IMR-90 (cell line): ENCODE measurements around the gene MICAL2. TPM values are rescaled to one million over a fixed set of nuclear protein-coding genes. Genes with fewer than 3 reads are reported as not detected.

ENCODE experiments used
- ATAC-seq: fragments of 200-7000 bp; cut with Tn5 transposase; 2 replicates; pipeline ENCODE4 v1.9.1; 2020; ENCODE audit warnings: low read depth, mild to moderate bottlenecking, moderate library complexity
- BruUV-seq: library from RNA; stranded (reverse); fragments of 400-500 nt; replicated peaks from 2 replicates; lab custom pipeline; 2021; lab: Mats Ljungman, UMichigan
- CTCF ChIA-PET: fragments of 300-600 bp; formaldehyde crosslinking; extraction: SDS; loops from one replicate; lab custom pipeline; 2021; ENCODE audit warnings: antibody characterized with exemption; lab: Yijun Ruan, JAX
- POLR2A ChIA-PET: fragments of 300-600 bp; sonication (Branson Sonifier 250); formaldehyde crosslinking; loops from one replicate; lab custom pipeline; 2022; ENCODE audit warnings: antibody characterized with exemption; ENCODE audit not compliant: unreplicated experiment; lab: Charles Lee
- DNase-seq: peaks from one replicate; pipeline ENCODE4 v3.0.0; 2013
- H2AFZ ChIP-seq: replicated peaks from 2 replicates; pipeline ENCODE3; 2013; ENCODE audit warnings: low read length, mild to moderate bottlenecking; ENCODE audit not compliant: poor library complexity
- H2AK5ac ChIP-seq: 2 replicates; pipeline ENCODE4 v1.6.1; 2013; ENCODE audit warnings: low read depth, low read length, inconsistent platforms
- H2AK9ac ChIP-seq: replicated peaks from 2 replicates; pipeline ENCODE3; 2013; ENCODE audit warnings: mild to moderate bottlenecking, low read depth, low read length, moderate library complexity; ENCODE audit not compliant: poor library complexity
- H2BK120ac ChIP-seq: 2 replicates; pipeline ENCODE4 v1.6.1; 2013; ENCODE audit warnings: low read depth, low read length, inconsistent platforms
- H2BK15ac ChIP-seq: 3 replicates; pipeline ENCODE4 v1.6.1; 2013; ENCODE audit warnings: low read depth, low read length, inconsistent platforms
- H2BK20ac ChIP-seq: 2 replicates; pipeline ENCODE4 v1.6.1; 2013; ENCODE audit warnings: low read depth, mild to moderate bottlenecking, inconsistent platforms, low read length, moderate library complexity
- H2BK5ac ChIP-seq: 2 replicates; pipeline ENCODE4 v1.6.1; 2013; ENCODE audit warnings: mild to moderate bottlenecking, low read depth, low read length, inconsistent platforms; ENCODE audit not compliant: poor library complexity, severe bottlenecking
- H3K14ac ChIP-seq: replicated peaks from 2 replicates; pipeline ENCODE4 v1.6.1; 2013; ENCODE audit warnings: low read depth, low read length, inconsistent platforms
- H3K18ac ChIP-seq: 2 replicates; pipeline ENCODE4 v1.6.1; 2013; ENCODE audit warnings: low read depth, low read length, control low read depth
- H3K23ac ChIP-seq: 2 replicates; pipeline ENCODE4 v1.6.1; 2013; ENCODE audit warnings: low read depth, low read length, inconsistent platforms
- H3K27ac ChIP-seq: 2 replicates; pipeline ENCODE4 v1.5.1; 2013; ENCODE audit warnings: mild to moderate bottlenecking, control low read depth, low read length; ENCODE audit not compliant: insufficient read depth
- H3K27me3 ChIP-seq: 2 replicates; pipeline ENCODE4 v1.6.1; 2013; ENCODE audit warnings: low read length; ENCODE audit not compliant: control insufficient read depth, insufficient read depth
- H3K36me3 ChIP-seq: 2 replicates; pipeline ENCODE4 v1.6.1; 2013; ENCODE audit warnings: low read length, mixed read lengths; ENCODE audit not compliant: control insufficient read depth, insufficient read depth
- H3K4ac ChIP-seq: 2 replicates; pipeline ENCODE4 v1.6.1; 2013; ENCODE audit warnings: low read depth, low read length, inconsistent platforms
- H3K4me1 ChIP-seq: 2 replicates; pipeline ENCODE4 v1.6.1; 2013; ENCODE audit warnings: low read length, mixed read lengths; ENCODE audit not compliant: control insufficient read depth, insufficient read depth
- H3K4me2 ChIP-seq: 2 replicates; pipeline ENCODE4 v1.6.1; 2013; ENCODE audit warnings: low read depth, mild to moderate bottlenecking, control low read depth, low read length, moderate library complexity
- H3K4me3 ChIP-seq: 2 replicates; pipeline ENCODE4 v1.5.1; 2013; ENCODE audit warnings: low read depth, mild to moderate bottlenecking, control low read depth, low read length, moderate library complexity; ENCODE audit not compliant: insufficient read depth
- H3K56ac ChIP-seq: 2 replicates; pipeline ENCODE4 v1.6.1; 2013; ENCODE audit warnings: low read length, inconsistent platforms; ENCODE audit not compliant: insufficient read depth; ENCODE audit errors: extremely low read depth
- H3K79me1 ChIP-seq, 2 experiments: 2 replicates each; pipeline ENCODE4 v1.6.1; 2013; ENCODE audit warnings: low read length in 2 of 2, inconsistent platforms in 1 of 2, low read depth in 1 of 2
- H3K9ac ChIP-seq: 2 replicates; pipeline ENCODE4 v1.6.1; 2013; ENCODE audit warnings: low read depth, low read length, control low read depth
- H3K9me1 ChIP-seq: 2 replicates; pipeline ENCODE4 v1.6.1; 2013; ENCODE audit warnings: low read length, inconsistent platforms; ENCODE audit not compliant: insufficient read depth
- H3K9me3 ChIP-seq: 2 replicates; pipeline ENCODE4 v1.6.1; 2013; ENCODE audit warnings: low read length; ENCODE audit not compliant: control insufficient read depth, insufficient read depth
- H4K20me1 ChIP-seq: 2 replicates; pipeline ENCODE4 v1.6.1; 2013; ENCODE audit warnings: low read length, inconsistent platforms; ENCODE audit not compliant: insufficient read depth
- H4K5ac ChIP-seq: 2 replicates; pipeline ENCODE4 v1.6.1; 2013; ENCODE audit warnings: mild to moderate bottlenecking, low read depth, low read length, control low read depth
- H4K8ac ChIP-seq, 2 experiments: 2 replicates each; pipeline ENCODE4 v1.6.1; 2013; ENCODE audit warnings: low read depth in 2 of 2, low read length in 2 of 2, control low read depth in 1 of 2, inconsistent platforms in 1 of 2
- H4K91ac ChIP-seq: 2 replicates; pipeline ENCODE4 v1.6.1; 2013; ENCODE audit warnings: low read depth, low read length, inconsistent platforms; ENCODE audit not compliant: insufficient read depth
- CHD1 ChIP-seq: IDR thresholded peaks from 2 replicates; pipeline ENCODE4 v1.6.1; 2012; ENCODE audit warnings: low read depth, low read length, improper control_type of control experiment
- MAFK ChIP-seq: IDR thresholded peaks from 2 replicates; pipeline ENCODE4 v1.6.1; 2012; ENCODE audit warnings: low read depth, low read length, improper control_type of control experiment
- WGBS, 2 experiments: methylation state at CpG; one replicate each; pipeline versions ENCODE4 v1.1.5 to v1.1.7; 2013; ENCODE audit warnings: missing lambda C conversion rate in 2 of 2; ENCODE audit not compliant: insufficient read length in 1 of 2; ENCODE audit errors: extremely low coverage in 2 of 2; 5-methylcytosine and 5-hydroxymethylcytosine counted together
- dilution Hi-C: fragments of 300-500 bp; cut with HindIII; formaldehyde crosslinking; loops from one replicate; pipeline ENCODE4 v1.14.3; 2018; ENCODE audit warnings: low sequenced_read_pairs; ENCODE audit not compliant: unreplicated experiment
- in situ Hi-C: fragments of 300-500 bp; cut with MboI; formaldehyde crosslinking; loops from 3 replicates; pipeline ENCODE4 v1.14.3; 2019; ENCODE audit warnings: low sequenced_read_pairs, inconsistent platforms, mixed read lengths
- intact Hi-C: fragments of 100-400 bp; cut with micrococcal nuclease; formaldehyde crosslinking; loops from 2 replicates; pipeline ENCODE4 v1.10.0; 2022
- polyA plus RNA-seq, 3 experiments: library from polyadenylated mRNA; depleted of rRNA; stranded (reverse); fragments of >200 nt; gene quantifications; 2 replicates each; pipeline ENCODE4 v1.2.3, GENCODE V29; 2012; ENCODE audit warnings: low replicate concordance in 1 of 3
- total RNA-seq: library from RNA; depleted of rRNA; stranded (reverse); fragments of >200 nt; gene quantifications from 2 replicates; pipeline ENCODE4 v1.2.3, GENCODE V29; 2012

Gene MICAL2
- total and polyA plus RNA-seq, 2 of the 4 experiments (the other 2 are of a cell fraction) = 170 to 336 TPM

DNA sequence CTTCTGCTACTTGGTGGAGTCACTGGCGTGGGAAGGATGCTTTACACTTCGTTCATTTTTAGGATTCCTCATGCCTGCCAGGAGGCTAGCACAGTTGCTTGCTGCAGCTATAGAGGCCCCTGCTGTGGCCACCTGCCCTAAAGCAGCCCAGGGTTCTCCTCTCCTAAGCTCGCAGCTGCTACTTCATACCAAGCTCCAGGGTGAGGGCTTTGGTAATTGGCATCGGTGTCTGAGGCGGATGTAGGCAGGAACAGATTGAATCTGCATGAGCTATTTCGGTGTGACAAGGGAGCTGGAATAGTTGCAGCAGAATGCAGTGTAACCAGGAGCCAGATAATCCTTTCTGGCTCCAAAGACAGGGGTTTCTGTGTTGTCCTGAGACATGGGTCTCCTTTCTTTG, 133.1 kb downstream of the MICAL2 start:
- BruUV-seq = no TSS peak
- in situ Hi-C loops = no loop called here
- H2AFZ ChIP-seq = no peak overlapping the region
- peaks cover 2% of the 10 kb centered on the region; the same call in 1 of the 2 replicates for H3K4me1 ChIP-seq
- H3K79me1 ChIP-seq = peaks cover 29 to 97% of the 10 kb centered on the region in 2 experiments
- peaks cover 56% of the 10 kb centered on the region for H3K36me3 ChIP-seq
- H2BK120ac ChIP-seq = no peak overlapping the region
- H4K20me1 ChIP-seq = no peaks in the 10 kb centered on the region
- no peak overlapping the region for H2BK15ac ChIP-seq
- no peak for ATAC-seq
- ChIA-PET CTCF (no interaction called here), POLR2A (no interaction called here)
- H2AK5ac ChIP-seq = no peak overlapping the region
- H4K8ac ChIP-seq = no peak overlapping the region
- TF ChIP-seq CHD1 (no peak), MAFK (no peak)
- no peaks in the 10 kb centered on the region for H3K9me3 ChIP-seq
- no peak overlapping the region for H3K9ac ChIP-seq
- H4K5ac ChIP-seq = no peak overlapping the region
- WGBS, 2 experiments = 100% methylated on average over 2 of the region's 6 CpGs; no CpG with 5 or more reads in 1 of the 2 experiments
- no peaks in the 10 kb centered on the region for H3K27me3 ChIP-seq
- H3K27ac ChIP-seq = no peak overlapping the region
- H3K18ac ChIP-seq = no peak overlapping the region
- no peak overlapping the region for H3K4ac ChIP-seq
- no peak for DNase-seq
- intact Hi-C loops = no loop called here
- no peak overlapping the region for H4K91ac ChIP-seq
- no peak overlapping the region for H3K4me3 ChIP-seq
- H3K23ac ChIP-seq = no peak overlapping the region
- dilution Hi-C loops = no loop called here
- H3K9me1 ChIP-seq = peaks cover 36% of the 10 kb centered on the region
- no peak overlapping the region for H3K56ac ChIP-seq
- no peak overlapping the region; the same call in 1 of the 2 replicates for H3K14ac ChIP-seq
- H2BK5ac ChIP-seq = no peak overlapping the region
- no peak overlapping the region for H2AK9ac ChIP-seq
- no peak overlapping the region for H3K4me2 ChIP-seq
- H2BK20ac ChIP-seq = no peak overlapping the region
